NCI-H345 treated with DMSO at 0.1 percent for 48 hours (cell line): ENCODE measurements around the gene NAA80.
A peak's percentile ranks its signal among the peaks of the same experiment; 100 is the strongest.

Experiments
- DNase-seq: peaks from one replicate; lab custom pipeline; 2025; ENCODE audit not compliant: unreplicated experiment; lab: John Stamatoyannopoulos, UW

NAA80 gene

DNA sequence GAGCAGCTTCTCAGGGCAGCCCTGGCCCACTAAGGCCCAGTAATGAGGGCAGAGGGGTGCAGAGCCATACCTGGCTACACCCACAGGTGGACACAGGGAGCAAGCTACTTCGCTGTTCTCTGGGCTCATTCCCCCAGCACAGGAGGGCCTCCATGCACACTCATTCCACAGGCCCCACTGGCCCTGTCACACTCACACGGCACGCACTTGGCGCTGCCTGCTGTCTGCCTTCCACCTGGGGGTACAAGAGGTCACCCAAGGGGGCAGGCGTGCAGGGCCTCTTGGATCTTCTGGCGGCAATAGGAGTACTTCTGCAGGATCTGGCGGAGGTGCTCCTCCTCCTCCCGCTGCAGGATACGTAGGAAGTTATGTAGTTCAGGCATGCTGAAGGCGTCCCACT is 31.1 kb upstream of the NAA80 start:
- no peak for DNase-seq

- DNase-seq, result peak; percentile 77
Observed at GRCh38 chr3:50327943-50328691, 28.9 kb upstream of the NAA80 start, which contains the start of gene TUSC2. TUSC2 (minus strand) TSS chr3:50328223; CDS start chr3:50328099, 124 bp downstream.

DNA sequence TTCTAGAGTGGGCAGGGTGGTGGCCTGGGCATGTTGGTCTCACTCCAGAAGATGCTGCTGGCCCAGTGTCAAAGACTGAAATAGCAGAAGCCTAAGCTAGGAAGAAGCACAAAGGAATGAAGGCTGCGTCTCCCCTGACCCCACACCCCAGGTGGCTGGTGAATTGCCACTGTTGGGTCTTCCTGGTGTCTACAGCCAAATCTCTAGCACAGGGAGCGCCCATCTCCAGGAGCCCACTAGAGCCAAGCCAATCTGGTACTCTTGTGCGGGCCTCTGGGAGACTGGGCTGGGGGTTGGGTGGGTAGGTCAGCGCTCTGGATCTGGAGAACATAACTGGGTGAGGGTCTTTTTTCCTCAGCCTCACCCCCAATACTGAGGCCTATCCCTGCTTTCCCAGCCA is 27.9 kb upstream of the NAA80 start:
- DNase-seq, result no peak

GRCh38 chr3:50326182-50326541 is 27.0 kb upstream of the NAA80 start:
- DNase-seq, result no peak

GRCh38 chr3:50325497-50326181 is 26.4 kb upstream of the NAA80 start:
- no peak for DNase-seq

- no peak for DNase-seq
Observed at GRCh38 chr3:50325113-50325480, 25.9 kb upstream of the NAA80 start.

GRCh38 chr3:50324351-50325112 is 25.3 kb upstream of the NAA80 start:
- DNase-seq, result peak; percentile 19

DNA sequence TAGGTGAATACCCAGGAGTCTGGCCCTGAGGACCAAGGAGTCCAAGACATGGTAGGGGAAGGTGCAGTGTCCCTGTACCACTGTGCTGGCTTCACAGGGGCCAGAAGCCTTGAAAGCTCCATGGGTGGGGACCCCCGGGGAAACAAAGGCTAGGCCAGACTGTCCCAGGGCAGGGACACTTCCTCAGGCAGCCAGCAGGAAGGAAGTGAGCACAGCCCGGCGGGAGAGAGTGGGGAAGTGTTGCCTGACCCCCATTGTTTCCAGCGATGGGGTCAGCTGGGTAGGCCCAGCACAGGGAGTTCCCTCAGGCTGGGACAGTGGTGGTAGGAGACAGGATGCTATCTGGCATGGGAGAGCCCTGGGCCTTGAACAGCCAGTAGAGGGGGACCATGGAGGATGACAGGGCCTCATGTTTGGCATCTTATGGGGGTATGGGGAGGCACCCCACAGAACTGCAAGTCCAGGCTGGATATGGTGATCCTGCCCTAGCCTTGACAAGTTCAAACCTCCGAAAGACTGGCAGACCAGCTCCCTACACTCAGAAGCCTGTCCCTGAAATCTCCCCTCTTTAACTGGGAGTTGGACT is 24.5 kb upstream of the NAA80 start:
- DNase-seq, result no peak

DNA sequence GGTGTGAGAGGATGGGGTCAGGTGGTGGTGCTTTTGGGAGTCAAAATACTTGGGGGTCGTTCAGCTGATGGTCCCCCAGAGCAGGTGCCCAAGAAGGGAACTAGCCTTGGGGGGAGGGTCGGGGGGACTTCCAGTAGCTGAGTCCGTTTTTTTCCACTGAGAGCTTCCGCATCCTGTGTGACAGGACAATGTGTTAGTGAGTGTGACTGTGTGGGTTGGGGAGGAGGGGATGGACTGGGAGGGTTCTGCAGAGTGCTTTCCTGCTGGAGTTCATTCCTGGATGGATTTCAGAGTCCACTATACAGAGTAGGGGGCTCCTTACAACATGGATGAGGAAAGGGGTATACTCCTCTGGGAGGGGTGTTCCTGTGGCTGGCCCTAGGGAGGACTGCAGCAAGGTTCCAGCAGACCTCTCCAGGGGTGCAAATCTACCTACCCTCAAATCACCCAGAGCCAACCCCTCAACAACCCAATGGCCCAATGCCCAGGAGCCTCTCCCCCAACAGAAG is 23.9 kb upstream of the NAA80 start:
- no peak for DNase-seq

DNA sequence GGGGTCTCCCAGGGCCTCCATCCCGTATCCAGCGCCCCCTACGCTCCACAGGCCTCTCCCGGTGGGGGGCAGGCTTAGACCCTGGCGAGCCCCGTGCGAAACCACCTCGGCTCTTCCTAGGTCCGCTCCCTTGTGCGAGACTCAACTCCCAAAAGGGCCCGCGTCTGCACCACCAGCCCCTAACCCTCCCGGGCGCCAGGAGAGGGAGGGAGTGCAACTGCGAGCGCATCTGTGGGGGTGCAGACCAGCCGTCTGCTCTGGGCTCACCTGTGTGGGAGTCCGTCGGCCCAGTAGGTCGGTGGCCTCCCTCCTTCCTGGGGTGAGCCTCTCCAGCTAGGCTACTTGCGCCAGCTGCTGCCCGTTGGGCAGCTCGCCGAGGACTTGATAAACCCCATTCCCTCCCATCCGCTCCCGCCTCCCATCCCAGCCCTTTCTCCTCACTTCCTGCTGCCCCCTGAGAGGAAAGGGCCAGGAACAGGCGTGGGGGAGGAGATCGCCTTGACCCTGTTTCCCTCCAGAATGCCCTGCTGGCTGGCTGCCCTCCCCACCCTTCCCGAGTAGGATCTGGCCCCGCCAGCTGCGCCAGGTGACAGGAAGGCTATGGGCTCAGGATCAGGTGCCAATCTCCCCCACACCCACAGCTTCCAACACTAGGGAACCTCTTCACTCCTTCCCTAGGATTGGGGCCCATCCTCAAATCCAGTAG is 23.3 kb upstream of the NAA80 start, which contains the start of gene HYAL2:
Gene HYAL2, minus strand, starts transcription at position 360 of the 706 bp plus-strand sequence. CDS start 2,256 bp downstream, outside the sequence.
- no peak for DNase-seq

DNA sequence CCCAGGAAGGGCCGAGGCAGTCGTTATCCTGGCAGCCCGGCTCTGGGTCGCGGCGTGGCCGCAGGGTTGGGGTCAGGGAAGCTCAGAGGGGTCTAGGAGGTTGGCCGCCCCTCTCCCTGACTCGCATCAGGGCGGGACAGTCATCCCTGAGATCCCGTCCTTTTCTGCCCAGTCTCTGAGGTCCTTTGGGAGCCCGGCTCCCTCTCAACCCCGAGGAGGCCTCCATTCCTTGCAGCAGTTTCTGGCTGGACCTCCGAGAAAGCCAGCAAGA is 22.8 kb upstream of the NAA80 start:
- no peak for DNase-seq

DNA sequence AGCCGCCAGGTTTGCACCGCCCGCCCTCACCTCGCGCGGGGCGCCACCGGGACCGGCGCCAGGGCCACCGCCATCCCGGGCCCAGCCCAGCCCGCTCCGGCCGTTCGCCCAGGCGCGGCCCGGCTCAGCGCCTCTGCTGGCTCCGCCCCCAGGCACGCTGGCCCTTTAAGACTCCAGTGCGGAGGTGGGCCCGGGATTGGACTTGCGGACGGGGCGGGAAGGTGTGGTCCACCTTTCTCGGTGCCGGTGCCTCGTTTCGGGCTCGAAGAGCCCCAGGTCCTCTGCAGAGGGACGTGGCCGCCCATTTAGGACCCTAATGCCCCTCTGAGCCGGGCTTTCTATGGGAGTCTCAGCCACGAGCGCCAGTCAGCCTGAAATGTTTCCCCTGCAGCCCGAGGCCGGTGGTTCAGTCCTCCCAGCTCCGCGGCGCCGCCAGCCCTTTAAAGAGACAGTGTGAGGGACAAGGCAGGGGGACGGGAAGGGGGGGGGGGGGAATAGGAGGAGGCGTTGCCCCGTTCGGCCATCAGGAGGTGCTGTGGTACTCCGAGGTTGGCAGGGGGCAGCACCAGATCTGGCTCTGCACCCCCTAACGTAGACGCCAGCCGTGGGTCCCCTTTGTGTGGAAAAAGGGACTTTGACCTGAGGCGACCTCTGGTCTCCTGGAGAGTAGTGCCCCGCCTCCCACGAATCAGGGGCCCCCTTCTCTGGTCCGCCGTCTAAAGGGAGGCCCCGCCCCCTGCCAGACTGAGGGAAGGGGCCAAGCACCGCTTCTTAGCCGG is 22.3 kb upstream of the NAA80 start:
- peak; percentile 65 for DNase-seq

GRCh38 chr3:50320853-50321335 is 21.7 kb upstream of the NAA80 start:
- peak; percentile 4 for DNase-seq

- no peak for DNase-seq
Observed at GRCh38 chr3:50319894-50320625, 20.9 kb upstream of the NAA80 start.

DNA sequence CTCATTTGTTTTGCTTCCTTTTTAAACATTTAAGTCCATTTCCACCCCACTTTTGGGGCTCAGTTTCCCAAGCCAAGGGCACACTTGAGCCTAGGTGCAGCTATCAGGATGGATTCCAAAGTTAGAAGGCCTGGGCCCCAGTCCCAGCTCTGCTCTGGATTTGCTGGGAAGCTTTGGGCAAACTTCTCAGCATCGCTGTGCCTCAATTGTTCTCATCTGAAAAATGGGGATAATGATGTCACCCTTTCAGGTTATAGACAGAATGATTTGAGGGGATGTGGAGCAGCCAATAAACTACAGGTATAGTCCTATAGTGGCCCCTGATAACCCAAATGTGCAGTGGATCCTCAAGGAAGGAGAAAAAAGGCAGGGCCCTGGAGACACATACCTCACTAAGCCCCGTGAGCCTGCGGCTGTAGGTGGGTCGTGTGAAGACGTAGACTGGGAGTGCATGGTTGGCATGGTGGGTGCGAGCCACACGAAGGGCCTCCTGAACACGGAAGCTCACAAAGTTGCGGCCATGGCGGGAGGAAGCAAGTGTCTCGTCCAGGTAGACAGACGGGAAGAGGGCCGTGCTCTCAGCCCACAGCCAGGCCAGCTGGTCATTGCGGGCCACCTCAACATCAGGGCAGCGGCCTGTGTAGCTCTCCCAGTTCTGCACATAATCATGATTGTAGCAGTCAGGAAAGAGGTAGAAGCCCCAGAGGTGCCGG is 20.1 kb upstream of the NAA80 start:
- DNase-seq, result no peak

GRCh38 chr3:50318615-50319014 is 19.4 kb upstream of the NAA80 start:
- no peak for DNase-seq

- DNase-seq, result no peak
Observed at GRCh38 chr3:50318163-50318562, 19.0 kb upstream of the NAA80 start.

DNA sequence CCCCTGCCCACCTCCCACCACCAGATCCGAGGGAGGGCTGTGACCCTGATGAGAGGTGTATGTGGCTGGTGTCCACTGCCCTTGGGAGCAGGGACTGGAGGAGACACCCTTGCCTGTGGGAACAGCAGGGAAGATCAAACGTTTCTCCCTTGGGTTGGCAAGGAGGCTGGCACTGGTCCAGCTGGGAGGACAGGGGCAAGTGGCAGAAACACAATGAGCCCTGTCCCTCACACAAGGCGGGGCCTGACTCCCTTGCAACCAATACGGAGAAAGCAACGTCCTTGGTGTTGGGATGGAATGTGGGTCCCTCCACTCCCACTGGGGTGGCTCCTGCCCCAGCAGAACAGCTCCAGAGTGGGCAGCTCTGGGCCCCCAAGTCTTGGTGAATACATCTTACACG is 18.1 kb upstream of the NAA80 start:
- no peak for DNase-seq
